Measurements from ENCODE around the gene FAP. TPM values are rescaled to one million over a fixed set of nuclear protein-coding genes. Genes with fewer than 3 reads are reported as not detected.

Gene FAP
- total and polyA plus RNA-seq, 2 donors (not counting 1 experiment from before 2014, with no cell fraction given) = not detected

- Histone ChIP-seq H3K9ac (ENCODE audit: low read length) (no peak overlapping the region), H3K4me2 (replicated peaks; ENCODE audit: low read depth, low read length, poor library complexity, severe bottlenecking) (no peak overlapping the region), H2AFZ (ENCODE audit: insufficient read depth, low read depth, low read length, poor library complexity, severe bottlenecking) (no peak overlapping the region), H3K79me2 (ENCODE audit: control insufficient read depth, insufficient read depth, low read length) (no peaks in the 10 kb centered on the region), H3K36me3 (replicated peaks in 1 of 2; ENCODE audit: control extremely low read depth in 1 of 2, control insufficient read depth in 1 of 2, extremely low read depth in 1 of 2, insufficient read depth in 2 of 2, low read length in 1 of 2) (peaks cover 1 to 77% of the 10 kb centered on the region in 2 experiments), H3K27ac (ENCODE audit: low read length in 2 of 2) (no peak overlapping the region), H3K4me3 (ENCODE audit: control extremely low read depth in 1 of 5, extremely low read depth in 1 of 5, insufficient read depth in 1 of 5, low read depth in 2 of 5, low read length in 4 of 5) (no peak overlapping the region), H3K27me3 (replicated peaks in 1 of 4; ENCODE audit: control extremely low read depth in 1 of 4, control insufficient read depth in 3 of 4, insufficient read depth in 4 of 4, low read length in 3 of 4) (no peaks in the 10 kb centered on the region), H4K20me1 (ENCODE audit: control insufficient read depth, insufficient read depth, low read length, poor library complexity, severe bottlenecking) (no peaks in the 10 kb centered on the region), H3K9me3 (ENCODE audit: control extremely low read depth in 1 of 3, control insufficient read depth in 2 of 3, insufficient read depth in 1 of 3, low read length in 2 of 3) (no peaks in the 10 kb centered on the region), H3K4me1 (ENCODE audit: control insufficient read depth in 2 of 2, insufficient read depth in 2 of 2, low read length in 2 of 2) (no peaks in the 10 kb centered on the region)
- H3K4me3 Mint-ChIP-seq = no peak overlapping the region
- WGBS (ENCODE audit: insufficient coverage) = no CpG with 5 or more reads among the region's 1 CpG
- H3K27me3 Mint-ChIP-seq = no peaks in the 10 kb centered on the region
- TF ChIP-seq, protein P1, sequence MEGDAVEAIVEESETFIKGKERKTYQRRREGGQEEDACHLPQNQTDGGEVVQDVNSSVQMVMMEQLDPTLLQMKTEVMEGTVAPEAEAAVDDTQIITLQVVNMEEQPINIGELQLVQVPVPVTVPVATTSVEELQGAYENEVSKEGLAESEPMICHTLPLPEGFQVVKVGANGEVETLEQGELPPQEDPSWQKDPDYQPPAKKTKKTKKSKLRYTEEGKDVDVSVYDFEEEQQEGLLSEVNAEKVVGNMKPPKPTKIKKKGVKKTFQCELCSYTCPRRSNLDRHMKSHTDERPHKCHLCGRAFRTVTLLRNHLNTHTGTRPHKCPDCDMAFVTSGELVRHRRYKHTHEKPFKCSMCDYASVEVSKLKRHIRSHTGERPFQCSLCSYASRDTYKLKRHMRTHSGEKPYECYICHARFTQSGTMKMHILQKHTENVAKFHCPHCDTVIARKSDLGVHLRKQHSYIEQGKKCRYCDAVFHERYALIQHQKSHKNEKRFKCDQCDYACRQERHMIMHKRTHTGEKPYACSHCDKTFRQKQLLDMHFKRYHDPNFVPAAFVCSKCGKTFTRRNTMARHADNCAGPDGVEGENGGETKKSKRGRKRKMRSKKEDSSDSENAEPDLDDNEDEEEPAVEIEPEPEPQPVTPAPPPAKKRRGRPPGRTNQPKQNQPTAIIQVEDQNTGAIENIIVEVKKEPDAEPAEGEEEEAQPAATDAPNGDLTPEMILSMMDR (IDR thresholded peaks at IDR 0.05) = no peak
- TF ChIP-seq EZH2 (IDR thresholded peaks at IDR 0.05; ENCODE audit: borderline replicate concordance, insufficient read depth, low read depth, low read length, poor library complexity, severe bottlenecking) = no peak
- H3K9me3 Mint-ChIP-seq (ENCODE audit: insufficient read depth) = no peaks in the 10 kb centered on the region
- intact Hi-C loops (cut with micrococcal nuclease) = no loop called here
- ATAC-seq (ENCODE audit: low read depth) (no peak), DNase-seq (no peak)
- H3K4me1 Mint-ChIP-seq = peaks cover 5% of the 10 kb centered on the region
- POLR2A ChIA-PET = no interaction called here
- CTCF ChIA-PET = interaction anchor here (1.1 to 1.4 kb wide), 2 partner anchors 14 to 17 kb away, joined by 3 to 4 read pairs; no protein-coding TSS in a partner anchor
- H3K27ac Mint-ChIP-seq = no peak overlapping the region
These were observed 37.4 kb upstream of the FAP start for GRCh38 chr2:162280654-162281053.

DNA sequence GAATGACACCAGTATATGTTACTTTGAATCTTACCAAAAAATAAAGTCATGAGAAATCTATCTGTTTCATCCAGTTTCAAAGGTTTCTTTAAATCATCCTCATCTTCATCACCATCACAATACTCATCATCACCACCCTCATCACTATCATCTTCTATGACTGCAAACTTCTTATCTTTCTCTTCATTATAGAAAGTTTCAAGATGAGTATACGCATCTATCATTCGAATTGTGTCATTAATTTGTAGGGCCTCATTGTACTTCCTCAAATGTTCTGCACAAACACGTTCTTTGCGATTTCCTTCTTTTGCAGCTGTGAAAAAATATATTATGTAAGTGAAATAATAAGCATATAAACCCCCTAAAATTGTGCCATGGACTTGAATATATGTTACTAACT, 34.1 kb upstream of the FAP start:
- intact Hi-C loops (cut with micrococcal nuclease) = no loop called here
- Mint-ChIP-seq H3K4me3 (no peak overlapping the region), H3K9me3 (ENCODE audit: insufficient read depth) (no peaks in the 10 kb centered on the region), H3K27me3 (no peaks in the 10 kb centered on the region), H3K27ac (peak overlapping the region; percentile 3), H3K4me1 (peaks cover 5% of the 10 kb centered on the region)
- Histone ChIP-seq H3K27ac (ENCODE audit: low read length in 2 of 2) (peak overlapping the region in 1 of 2 donors; percentile 6), H3K4me3 (ENCODE audit: control extremely low read depth in 1 of 5, extremely low read depth in 1 of 5, insufficient read depth in 1 of 5, low read depth in 2 of 5, low read length in 4 of 5) (no peak overlapping the region), H3K4me1 (ENCODE audit: control insufficient read depth in 2 of 2, insufficient read depth in 2 of 2, low read length in 2 of 2) (no peaks in the 10 kb centered on the region), H2AFZ (ENCODE audit: insufficient read depth, low read depth, low read length, poor library complexity, severe bottlenecking) (no peak overlapping the region), H3K4me2 (replicated peaks; ENCODE audit: low read depth, low read length, poor library complexity, severe bottlenecking) (no peak overlapping the region), H3K9ac (ENCODE audit: low read length) (no peak overlapping the region), H3K79me2 (ENCODE audit: control insufficient read depth, insufficient read depth, low read length) (no peaks in the 10 kb centered on the region), H3K36me3 (replicated peaks in 1 of 2; ENCODE audit: control extremely low read depth in 1 of 2, control insufficient read depth in 1 of 2, extremely low read depth in 1 of 2, insufficient read depth in 2 of 2, low read length in 1 of 2) (peaks cover 1 to 61% of the 10 kb centered on the region in 2 experiments), H4K20me1 (ENCODE audit: control insufficient read depth, insufficient read depth, low read length, poor library complexity, severe bottlenecking) (no peaks in the 10 kb centered on the region), H3K27me3 (replicated peaks in 1 of 4; ENCODE audit: control extremely low read depth in 1 of 4, control insufficient read depth in 3 of 4, insufficient read depth in 4 of 4, low read length in 3 of 4) (no peaks in the 10 kb centered on the region), H3K9me3 (ENCODE audit: control extremely low read depth in 1 of 3, control insufficient read depth in 2 of 3, insufficient read depth in 1 of 3, low read length in 2 of 3) (no peaks in the 10 kb centered on the region)
- POLR2A ChIA-PET = no interaction called here
- CTCF ChIA-PET = interaction anchor here (1.2 to 2.0 kb wide), 2 partner anchors 19 to 23 kb away, joined by 3 to 5 read pairs; no protein-coding TSS in a partner anchor
- ATAC-seq (ENCODE audit: low read depth) = no peak
- TF ChIP-seq EZH2 (IDR thresholded peaks at IDR 0.05; ENCODE audit: borderline replicate concordance, insufficient read depth, low read depth, low read length, poor library complexity, severe bottlenecking) = no peak
- TF ChIP-seq, protein P1 (IDR thresholded peaks at IDR 0.05) = no peak
- no CpG with 5 or more reads among the region's 4 CpGs for WGBS (ENCODE audit: insufficient coverage)
- no peak for DNase-seq
